HG03135 (cell line): ENCODE measurements around the gene RAB27A.
A peak's percentile ranks its signal among the peaks of the same experiment; 100 is the strongest.

Experiments used
- ATAC-seq: cut with Tn5 transposase; IDR thresholded peaks from one replicate; pipeline ENCODE4 v1.9.1; 2021; ENCODE audit warnings: mild to moderate bottlenecking, moderate library complexity; ENCODE audit not compliant: unreplicated experiment

Gene RAB27A

GRCh38 chr15:55230051-55230670 lies 59.5 kb downstream of the RAB27A start:
- ATAC-seq, result no peak

GRCh38 chr15:55226127-55226526 lies 63.5 kb downstream of the RAB27A start:
- no peak for ATAC-seq

GRCh38 chr15:55224892-55225291 lies 64.7 kb downstream of the RAB27A start:
- ATAC-seq, result no peak

GRCh38 chr15:55222588-55222987 lies 67.0 kb downstream of the RAB27A start:
- ATAC-seq, result no peak

GRCh38 chr15:55221090-55222011 lies 68.3 kb downstream of the RAB27A start:
- peak; percentile 43 for ATAC-seq

- ATAC-seq, result no peak
Observed at GRCh38 chr15:55220606-55221005, 69.0 kb downstream of the RAB27A start.

- ATAC-seq, result no peak
Observed at GRCh38 chr15:55218056-55218455, 71.6 kb downstream of the RAB27A start.

GRCh38 chr15:55204464-55204863 lies 85.1 kb downstream of the RAB27A start:
- no peak for ATAC-seq

- ATAC-seq, result no peak
Observed at GRCh38 chr15:55202206-55202605, 87.4 kb downstream of the RAB27A start.

- ATAC-seq, result no peak
Observed at GRCh38 chr15:55198706-55199105, 90.9 kb downstream of the RAB27A start.

GRCh38 chr15:55197719-55198118 lies 91.9 kb downstream of the RAB27A start:
- no peak for ATAC-seq

- peak; percentile 12 for ATAC-seq
Observed at GRCh38 chr15:55197362-55197705, 92.3 kb downstream of the RAB27A start.

- ATAC-seq, result peak; percentile 97
Observed at GRCh38 chr15:55196458-55197361, 92.9 kb downstream of the RAB27A start, which contains the start of gene RSL24D1. Gene RSL24D1 (minus strand): TSS chr15:55196941. CDS start chr15:55196890, 51 bp downstream.

GRCh38 chr15:55195996-55196395 lies 93.6 kb downstream of the RAB27A start:
- no peak for ATAC-seq

- ATAC-seq, result no peak
Observed at GRCh38 chr15:55194256-55194655, 95.4 kb downstream of the RAB27A start.

GRCh38 chr15:55186331-55186730 lies 103.3 kb downstream of the RAB27A start:
- no peak for ATAC-seq

- no peak for ATAC-seq
Observed at GRCh38 chr15:55183679-55184078, 105.9 kb downstream of the RAB27A start.

GRCh38 chr15:55179141-55179540 lies 110.5 kb downstream of the RAB27A start:
- no peak for ATAC-seq

- ATAC-seq, result no peak
Observed at GRCh38 chr15:55170361-55170760, 119.3 kb downstream of the RAB27A start.

- peak; percentile 94 for ATAC-seq
Observed at GRCh38 chr15:55168350-55168974, 121.2 kb downstream of the RAB27A start.

GRCh38 chr15:55164284-55164683 lies 125.3 kb downstream of the RAB27A start:
- ATAC-seq, result no peak
